Fibroblast of the aortic adventitia (primary cell): ENCODE data around the gene DDX39B. TPM values are rescaled to one million over a fixed set of nuclear protein-coding genes. Genes with fewer than 3 reads are reported as not detected.

Experiments
- DNase-seq: peaks from one replicate; pipeline ENCODE4 v3.0.0-alpha.2; 2010; ENCODE audit warnings: low read depth
- H3K4me3 ChIP-seq: 2 replicates; pipeline ENCODE4 v1.5.1; 2011; ENCODE audit warnings: low read depth, mild to moderate bottlenecking, control low read depth, low read length, moderate library complexity
- total RNA-seq: library from RNA; depleted of rRNA; stranded (reverse); fragments of >200 nt; gene quantifications from 2 replicates; pipeline ENCODE4 v1.2.3, GENCODE V29; 2012; ENCODE audit warnings: low replicate concordance
- TF ChIP-seq, protein P1 (sequence below): IDR thresholded peaks from 2 replicates; pipeline ENCODE4 v1.5.1; 2011; ENCODE audit warnings: mild to moderate bottlenecking, low read length, control low read depth, inconsistent platforms; ENCODE audit not compliant: insufficient read depth

DDX39B gene
- total RNA-seq, 1 donor, result 290 TPM

DNA sequence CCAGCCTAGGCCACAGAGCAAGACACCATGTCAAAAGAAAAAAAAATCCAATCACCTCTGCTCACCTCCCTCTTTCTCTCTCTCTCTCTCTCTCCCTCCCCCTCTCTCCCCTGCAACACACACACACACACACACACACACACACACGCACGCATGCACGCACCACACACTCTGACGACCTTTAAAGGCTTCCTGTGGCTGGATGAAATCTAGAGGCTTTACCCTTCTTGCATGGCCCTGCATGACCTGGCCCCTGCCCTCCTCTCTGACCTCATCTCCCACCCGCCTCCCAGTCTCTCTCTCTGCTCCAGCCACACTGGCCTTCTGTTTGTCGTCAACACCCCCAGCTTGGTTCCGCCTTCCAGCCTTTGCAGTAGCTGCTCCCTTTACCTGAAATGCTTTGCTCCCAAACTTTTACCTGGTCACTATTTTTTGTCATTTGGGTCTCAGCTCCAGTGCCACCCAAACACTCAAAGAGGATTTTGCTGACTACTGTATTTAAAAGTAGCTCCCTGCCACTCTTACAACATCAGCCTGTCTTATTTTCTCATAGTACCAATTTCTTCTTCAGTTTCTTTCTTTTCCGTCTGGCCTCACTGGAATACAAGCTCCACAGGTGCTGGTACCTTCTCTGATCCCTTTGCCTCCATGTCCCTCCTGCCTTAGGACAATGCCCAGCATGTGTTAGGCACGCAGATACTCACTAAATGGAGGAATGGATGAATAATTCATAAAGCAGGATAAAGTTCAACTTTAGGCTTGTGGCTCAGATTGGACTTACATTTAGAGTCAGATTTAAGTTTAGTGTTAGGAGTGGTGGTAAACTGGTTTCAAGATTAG, 25.9 kb upstream of the DDX39B start:
- H3K4me3 ChIP-seq, result no peak overlapping the region
- TF ChIP-seq, protein P1, sequence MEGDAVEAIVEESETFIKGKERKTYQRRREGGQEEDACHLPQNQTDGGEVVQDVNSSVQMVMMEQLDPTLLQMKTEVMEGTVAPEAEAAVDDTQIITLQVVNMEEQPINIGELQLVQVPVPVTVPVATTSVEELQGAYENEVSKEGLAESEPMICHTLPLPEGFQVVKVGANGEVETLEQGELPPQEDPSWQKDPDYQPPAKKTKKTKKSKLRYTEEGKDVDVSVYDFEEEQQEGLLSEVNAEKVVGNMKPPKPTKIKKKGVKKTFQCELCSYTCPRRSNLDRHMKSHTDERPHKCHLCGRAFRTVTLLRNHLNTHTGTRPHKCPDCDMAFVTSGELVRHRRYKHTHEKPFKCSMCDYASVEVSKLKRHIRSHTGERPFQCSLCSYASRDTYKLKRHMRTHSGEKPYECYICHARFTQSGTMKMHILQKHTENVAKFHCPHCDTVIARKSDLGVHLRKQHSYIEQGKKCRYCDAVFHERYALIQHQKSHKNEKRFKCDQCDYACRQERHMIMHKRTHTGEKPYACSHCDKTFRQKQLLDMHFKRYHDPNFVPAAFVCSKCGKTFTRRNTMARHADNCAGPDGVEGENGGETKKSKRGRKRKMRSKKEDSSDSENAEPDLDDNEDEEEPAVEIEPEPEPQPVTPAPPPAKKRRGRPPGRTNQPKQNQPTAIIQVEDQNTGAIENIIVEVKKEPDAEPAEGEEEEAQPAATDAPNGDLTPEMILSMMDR, result no peak
- no peak for DNase-seq

DNA sequence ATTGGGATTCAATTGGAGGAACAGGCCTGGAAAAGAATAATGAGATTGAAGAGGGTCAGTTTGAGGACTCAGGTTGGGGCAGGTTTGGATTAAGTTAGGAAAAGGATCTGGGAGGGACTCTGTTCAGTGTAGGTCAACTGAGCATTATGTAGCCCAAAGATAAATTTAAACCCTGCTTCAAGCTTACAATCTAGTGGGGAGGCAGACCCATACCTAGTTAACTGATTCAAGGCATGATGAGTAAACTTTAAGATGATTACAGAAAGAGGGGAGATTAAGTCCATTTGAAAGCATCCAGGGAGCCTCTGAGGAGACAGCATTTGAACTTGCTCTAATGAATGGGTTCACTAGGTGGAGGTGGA, 18.9 kb upstream of the DDX39B start:
- TF ChIP-seq, protein P1, result no peak

DNA sequence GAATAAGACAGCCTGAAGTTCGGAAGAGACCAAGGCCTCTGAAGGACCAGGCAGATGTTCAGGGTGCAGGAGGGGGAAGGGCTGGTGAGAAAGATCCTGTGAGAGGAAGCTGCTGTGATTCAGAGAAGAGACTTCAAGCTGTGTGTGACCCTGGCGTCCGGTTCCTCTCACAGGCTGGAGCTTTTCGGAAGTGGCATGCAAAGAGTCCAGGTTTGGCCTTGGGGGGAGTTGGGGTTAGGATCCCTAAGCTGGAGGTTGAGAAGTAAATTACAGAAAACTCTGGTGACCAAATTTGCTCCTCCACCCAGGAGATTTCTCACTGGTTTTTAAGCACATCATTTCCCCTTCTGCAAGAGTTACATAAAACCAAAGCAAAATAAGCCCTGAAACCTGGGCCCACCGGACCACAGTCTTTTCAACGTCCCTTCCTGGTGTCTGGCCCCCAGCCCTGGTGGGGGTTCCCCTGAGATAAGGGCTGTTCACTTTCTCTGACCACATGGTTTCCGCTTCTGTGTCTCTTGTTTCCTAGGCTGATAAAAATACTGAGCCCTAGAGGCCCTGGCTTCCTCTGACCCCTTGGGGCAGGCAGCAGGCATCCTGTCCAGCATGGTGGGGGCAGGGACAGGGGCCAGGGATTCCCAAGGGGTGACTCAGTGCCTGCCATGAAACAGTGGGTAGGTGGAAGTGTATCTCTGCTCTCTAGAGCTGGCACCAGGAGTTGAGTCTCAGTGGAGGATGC, 18.3 kb upstream of the DDX39B start:
- TF ChIP-seq, protein P1, result no peak
- peak; percentile 39 for DNase-seq
- H3K4me3 ChIP-seq, result no peak overlapping the region

More for the DNA sequence above, 18.9 kb upstream of the DDX39B start:
- no peak for DNase-seq
- H3K4me3 ChIP-seq, result no peak overlapping the region

DNA sequence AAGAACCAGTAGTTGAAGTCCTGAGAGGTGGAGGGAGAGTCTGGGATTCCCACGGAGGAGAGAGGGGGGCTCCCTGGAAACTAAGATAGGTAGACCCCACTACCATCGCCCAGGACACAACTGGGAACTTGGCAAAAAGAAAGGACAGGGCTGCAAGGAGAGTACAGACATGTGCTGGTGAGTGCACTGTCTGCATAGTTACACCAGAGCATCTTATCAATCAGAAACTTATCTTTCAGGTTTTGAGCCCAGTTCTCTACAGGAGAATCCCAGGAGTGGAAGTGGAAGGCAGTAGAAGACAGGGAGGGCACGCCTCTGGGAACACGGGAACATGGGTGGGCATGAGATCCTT, 17.8 kb upstream of the DDX39B start:
- no peak overlapping the region for H3K4me3 ChIP-seq
- DNase-seq, result no peak
- TF ChIP-seq, protein P1, result no peak

DNA sequence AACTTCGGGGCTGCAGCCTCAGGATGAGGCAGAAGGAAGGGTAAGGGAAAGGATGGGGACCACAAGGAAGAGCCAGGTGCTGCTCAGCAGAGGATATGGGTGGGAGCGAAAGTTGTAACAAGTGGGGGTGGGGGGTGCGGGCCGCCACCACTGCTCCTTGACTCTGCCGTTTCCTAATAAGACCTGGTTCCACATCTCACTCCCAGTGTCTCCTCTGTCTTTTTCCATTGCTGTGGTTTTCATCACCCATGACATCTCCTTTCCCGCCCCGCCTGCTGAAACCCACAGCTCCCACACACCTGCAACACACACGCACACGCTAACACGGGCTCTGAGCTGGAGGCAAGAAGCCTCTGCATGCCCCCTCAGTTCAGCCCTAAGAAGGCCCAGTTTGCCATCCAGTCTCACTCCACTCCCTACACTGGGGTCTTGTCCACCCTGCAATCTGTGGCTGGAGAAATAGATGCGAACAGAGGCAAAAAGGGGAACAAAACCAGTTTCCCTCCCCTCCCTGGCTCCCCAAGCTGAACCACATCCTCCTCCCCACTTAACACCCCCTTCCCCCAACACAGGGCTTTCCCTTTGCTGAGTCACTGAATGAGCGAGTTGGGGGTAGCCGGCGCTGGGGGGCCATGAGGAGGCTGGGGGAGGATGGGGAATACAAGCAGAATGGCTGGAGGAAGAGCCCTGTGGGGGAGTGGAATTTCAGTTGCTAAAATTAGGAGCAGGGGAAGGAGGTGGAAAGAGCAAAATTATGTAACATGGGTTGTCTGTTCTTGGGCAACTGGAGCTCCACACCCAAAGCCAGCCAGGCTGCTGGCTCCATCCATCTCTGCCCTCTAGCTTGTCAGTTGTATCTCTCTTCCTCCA, 17.1 kb upstream of the DDX39B start:
- DNase-seq, result peak; percentile 17
- TF ChIP-seq, protein P1, result no peak
- H3K4me3 ChIP-seq, result no peak overlapping the region

DNA sequence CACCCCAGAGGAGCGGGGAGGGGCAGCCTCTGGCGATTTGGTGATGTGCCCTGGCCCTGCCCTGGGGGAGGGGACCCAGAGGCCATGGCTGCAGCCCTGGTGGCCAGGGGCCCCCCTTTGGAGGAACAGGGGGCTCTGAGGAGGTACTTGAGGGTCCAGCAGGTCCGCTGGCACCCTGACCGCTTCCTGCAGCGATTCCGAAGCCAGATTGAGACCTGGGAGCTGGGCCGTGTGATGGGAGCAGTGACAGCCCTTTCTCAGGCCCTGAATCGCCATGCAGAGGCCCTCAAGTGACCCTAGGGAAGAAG, 16.5 kb upstream of the DDX39B start:
- TF ChIP-seq, protein P1, result no peak
- no peak for DNase-seq

More for the DNA sequence above, 16.5 kb upstream of the DDX39B start:
- H3K4me3 ChIP-seq, result no peak overlapping the region
